ENCODE results near the gene VPS45.

The VPS45 gene

GRCh38 chr1:150087415-150087814 lies 19.8 kb downstream of the VPS45 start:
- Histone ChIP-seq H3K9me3 (ENCODE audit: control insufficient read depth, low read length) (no peaks in the 10 kb centered on the region), H3K4me1 (no peaks in the 10 kb centered on the region), H3K79me2 (no peaks in the 10 kb centered on the region), H3K27me3 (ENCODE audit: control insufficient read depth, insufficient read depth, low read length) (no peaks in the 10 kb centered on the region), H3K4me3 (ENCODE audit: low read depth, low read length) (no peak overlapping the region), H3K36me3 (ENCODE audit: control insufficient read depth, insufficient read depth, low read length) (no peaks in the 10 kb centered on the region), H2AFZ (no peak overlapping the region), H3K27ac (no peak overlapping the region), H3K4me2 (ENCODE audit: low read length) (no peak overlapping the region), H3K9ac (no peak overlapping the region)
- no peak for TF ChIP-seq CTCF (IDR thresholded peaks at IDR 0.05)

- TF ChIP-seq CTCF (IDR thresholded peaks at IDR 0.05): no peak
These were observed 22.4 kb downstream of the VPS45 start for GRCh38 chr1:150089846-150090520.

GRCh38 chr1:150092180-150092791 lies 24.7 kb downstream of the VPS45 start:
- no peaks in the 10 kb centered on the region for H3K36me3 ChIP-seq (ENCODE audit: control insufficient read depth, insufficient read depth, low read length)
- H3K27me3 ChIP-seq (ENCODE audit: control insufficient read depth, insufficient read depth, low read length): no peaks in the 10 kb centered on the region
- H2AFZ ChIP-seq: no peak overlapping the region
- H3K27ac ChIP-seq: no peak overlapping the region
- no peak overlapping the region for H3K9ac ChIP-seq
- H3K4me2 ChIP-seq (ENCODE audit: low read length): no peak overlapping the region
- no peak for TF ChIP-seq CTCF (IDR thresholded peaks at IDR 0.05)
- no peaks in the 10 kb centered on the region for H3K79me2 ChIP-seq
- H3K4me3 ChIP-seq (ENCODE audit: low read depth, low read length): no peak overlapping the region
- H3K9me3 ChIP-seq (ENCODE audit: control insufficient read depth, low read length): no peaks in the 10 kb centered on the region
- no peaks in the 10 kb centered on the region for H3K4me1 ChIP-seq

More at GRCh38 chr1:150089846-150090520, 22.4 kb downstream of the VPS45 start:
- Histone ChIP-seq H3K27me3 (ENCODE audit: control insufficient read depth, insufficient read depth, low read length) (no peaks in the 10 kb centered on the region), H3K9me3 (ENCODE audit: control insufficient read depth, low read length) (no peaks in the 10 kb centered on the region), H3K4me1 (no peaks in the 10 kb centered on the region), H3K4me3 (ENCODE audit: low read depth, low read length) (no peak overlapping the region), H3K9ac (no peak overlapping the region), H3K4me2 (ENCODE audit: low read length) (no peak overlapping the region), H2AFZ (no peak overlapping the region), H3K36me3 (ENCODE audit: control insufficient read depth, insufficient read depth, low read length) (no peaks in the 10 kb centered on the region), H3K27ac (no peak overlapping the region), H3K79me2 (no peaks in the 10 kb centered on the region)

GRCh38 chr1:150093805-150094204 lies 26.2 kb downstream of the VPS45 start:
- no peak overlapping the region for H3K27ac ChIP-seq
- H3K4me1 ChIP-seq: no peaks in the 10 kb centered on the region
- H3K79me2 ChIP-seq: no peaks in the 10 kb centered on the region
- H3K9me3 ChIP-seq (ENCODE audit: control insufficient read depth, low read length): no peaks in the 10 kb centered on the region
- no peak overlapping the region for H3K4me2 ChIP-seq (ENCODE audit: low read length)
- no peaks in the 10 kb centered on the region for H3K36me3 ChIP-seq (ENCODE audit: control insufficient read depth, insufficient read depth, low read length)
- no peak overlapping the region for H2AFZ ChIP-seq
- TF ChIP-seq CTCF (IDR thresholded peaks at IDR 0.05): no peak
- H3K27me3 ChIP-seq (ENCODE audit: control insufficient read depth, insufficient read depth, low read length): no peaks in the 10 kb centered on the region
- H3K4me3 ChIP-seq (ENCODE audit: low read depth, low read length): no peak overlapping the region
- no peak overlapping the region for H3K9ac ChIP-seq
